ENCODE results near the gene BLOC1S3.

BLOC1S3 gene

GRCh38 chr19:45163751-45164460 is 14.7 kb upstream of the BLOC1S3 start:
- no peak overlapping the region for H3K27ac ChIP-seq
- no peak for TF ChIP-seq ZFX (IDR thresholded peaks at IDR 0.05)
- TF ChIP-seq, protein P1, sequence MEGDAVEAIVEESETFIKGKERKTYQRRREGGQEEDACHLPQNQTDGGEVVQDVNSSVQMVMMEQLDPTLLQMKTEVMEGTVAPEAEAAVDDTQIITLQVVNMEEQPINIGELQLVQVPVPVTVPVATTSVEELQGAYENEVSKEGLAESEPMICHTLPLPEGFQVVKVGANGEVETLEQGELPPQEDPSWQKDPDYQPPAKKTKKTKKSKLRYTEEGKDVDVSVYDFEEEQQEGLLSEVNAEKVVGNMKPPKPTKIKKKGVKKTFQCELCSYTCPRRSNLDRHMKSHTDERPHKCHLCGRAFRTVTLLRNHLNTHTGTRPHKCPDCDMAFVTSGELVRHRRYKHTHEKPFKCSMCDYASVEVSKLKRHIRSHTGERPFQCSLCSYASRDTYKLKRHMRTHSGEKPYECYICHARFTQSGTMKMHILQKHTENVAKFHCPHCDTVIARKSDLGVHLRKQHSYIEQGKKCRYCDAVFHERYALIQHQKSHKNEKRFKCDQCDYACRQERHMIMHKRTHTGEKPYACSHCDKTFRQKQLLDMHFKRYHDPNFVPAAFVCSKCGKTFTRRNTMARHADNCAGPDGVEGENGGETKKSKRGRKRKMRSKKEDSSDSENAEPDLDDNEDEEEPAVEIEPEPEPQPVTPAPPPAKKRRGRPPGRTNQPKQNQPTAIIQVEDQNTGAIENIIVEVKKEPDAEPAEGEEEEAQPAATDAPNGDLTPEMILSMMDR (conservative IDR thresholded peaks at IDR 0.05) = no peak

- TF ChIP-seq, protein P1 (conservative IDR thresholded peaks at IDR 0.05) = no peak
- no peak for TF ChIP-seq ZFX (IDR thresholded peaks at IDR 0.05)
- H3K27ac ChIP-seq = no peak overlapping the region
Measured at GRCh38 chr19:45164577-45165335, 13.8 kb upstream of the BLOC1S3 start.

DNA sequence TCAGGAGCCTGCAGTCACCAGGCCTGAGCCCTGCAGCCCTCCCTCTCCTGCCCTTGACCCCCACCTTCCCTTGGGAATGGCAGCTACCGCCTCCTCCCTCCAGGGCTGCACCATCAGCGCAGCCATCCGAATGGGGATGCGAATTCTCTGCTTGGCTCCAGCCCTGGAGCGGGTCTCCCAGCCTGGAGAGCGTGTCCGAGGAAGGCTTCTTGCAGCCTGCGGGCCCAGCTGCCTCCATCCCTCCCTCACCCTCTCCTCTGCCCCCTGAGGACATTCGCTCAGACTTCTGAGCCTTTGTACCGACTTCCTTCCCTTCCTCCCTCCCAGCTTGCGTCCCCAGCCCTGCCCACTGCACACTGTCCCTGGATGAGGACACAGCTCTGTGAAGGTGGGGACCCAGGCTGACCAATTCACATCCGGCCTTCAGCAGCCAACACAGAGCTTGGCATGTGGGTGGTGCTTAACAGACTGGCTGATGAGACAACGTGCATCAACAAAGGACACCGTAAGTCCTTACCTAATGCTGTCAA is 11.8 kb upstream of the BLOC1S3 start:
- TF ChIP-seq, protein P1 (conservative IDR thresholded peaks at IDR 0.05) = no peak
- no peak for TF ChIP-seq ZFX (IDR thresholded peaks at IDR 0.05)
- no peak overlapping the region for H3K27ac ChIP-seq

GRCh38 chr19:45168767-45169351 is 9.7 kb upstream of the BLOC1S3 start:
- TF ChIP-seq, protein P1 (conservative IDR thresholded peaks at IDR 0.05) = no peak
- no peak for TF ChIP-seq ZFX (IDR thresholded peaks at IDR 0.05)
- no peak overlapping the region for H3K27ac ChIP-seq

- no peak overlapping the region for H3K27ac ChIP-seq
- TF ChIP-seq, protein P1 (conservative IDR thresholded peaks at IDR 0.05) = no peak
- TF ChIP-seq ZFX (IDR thresholded peaks at IDR 0.05) = no peak
Measured at GRCh38 chr19:45169602-45170001, 9.0 kb upstream of the BLOC1S3 start.

GRCh38 chr19:45170146-45171106 is 8.2 kb upstream of the BLOC1S3 start:
- no peak for TF ChIP-seq ZFX (IDR thresholded peaks at IDR 0.05)
- TF ChIP-seq, protein P1 (conservative IDR thresholded peaks at IDR 0.05) = no peak
- H3K27ac ChIP-seq = no peak overlapping the region

Measured in C4-2B (cell line).